ENCODE results near the gene CHRNA4. TPM values are rescaled to one million over a fixed set of nuclear protein-coding genes. Genes with fewer than 3 reads are reported as not detected.

Gene CHRNA4
- total and polyA plus RNA-seq, 2 experiments from 2014 or later, result 0.15 TPM; not detected in 1

- H3K27me3 ChIP-seq, result peaks cover 33% of the 10 kb centered on the region
- no peak for DNase-seq (ENCODE audit: low read depth in 1 of 2, low spot score in 1 of 2)
- H3K27ac ChIP-seq, result no peak overlapping the region
- TF ChIP-seq, protein P1, sequence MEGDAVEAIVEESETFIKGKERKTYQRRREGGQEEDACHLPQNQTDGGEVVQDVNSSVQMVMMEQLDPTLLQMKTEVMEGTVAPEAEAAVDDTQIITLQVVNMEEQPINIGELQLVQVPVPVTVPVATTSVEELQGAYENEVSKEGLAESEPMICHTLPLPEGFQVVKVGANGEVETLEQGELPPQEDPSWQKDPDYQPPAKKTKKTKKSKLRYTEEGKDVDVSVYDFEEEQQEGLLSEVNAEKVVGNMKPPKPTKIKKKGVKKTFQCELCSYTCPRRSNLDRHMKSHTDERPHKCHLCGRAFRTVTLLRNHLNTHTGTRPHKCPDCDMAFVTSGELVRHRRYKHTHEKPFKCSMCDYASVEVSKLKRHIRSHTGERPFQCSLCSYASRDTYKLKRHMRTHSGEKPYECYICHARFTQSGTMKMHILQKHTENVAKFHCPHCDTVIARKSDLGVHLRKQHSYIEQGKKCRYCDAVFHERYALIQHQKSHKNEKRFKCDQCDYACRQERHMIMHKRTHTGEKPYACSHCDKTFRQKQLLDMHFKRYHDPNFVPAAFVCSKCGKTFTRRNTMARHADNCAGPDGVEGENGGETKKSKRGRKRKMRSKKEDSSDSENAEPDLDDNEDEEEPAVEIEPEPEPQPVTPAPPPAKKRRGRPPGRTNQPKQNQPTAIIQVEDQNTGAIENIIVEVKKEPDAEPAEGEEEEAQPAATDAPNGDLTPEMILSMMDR (IDR thresholded peaks at IDR 0.05; ENCODE audit: low read depth, low read length), result no peak
- H3K4me3 ChIP-seq, result no peak overlapping the region
- H3K9me3 ChIP-seq (ENCODE audit: low read depth), result no peaks in the 10 kb centered on the region
- H3K4me1 ChIP-seq (ENCODE audit: low read depth), result no peaks in the 10 kb centered on the region
- peaks cover 4% of the 10 kb centered on the region for H3K36me3 ChIP-seq
These were observed 67.7 kb downstream of the CHRNA4 start for GRCh38 chr20:63293456-63293855.

Other genes starting within 250 kb of the CHRNA4 start
- gene YTHDF1, start 145.2 kb downstream of the CHRNA4 start, total RNA-seq, result 24.2 and 29.5 TPM in 2 replicates
- gene YTHDF1, start 145.2 kb downstream of the CHRNA4 start, polyA plus RNA-seq, result 40.0 and 54.2 TPM in 2 replicates
- 0.21 and 0.54 TPM in 2 replicates for gene BIRC7, start 125.4 kb downstream of the CHRNA4 start, total RNA-seq
- not detected in 2 replicates for gene BIRC7, start 125.4 kb downstream of the CHRNA4 start, polyA plus RNA-seq
- gene NKAIN4, start 106.9 kb downstream of the CHRNA4 start, total RNA-seq, result 1.1 TPM in 1 of 2 replicates, not detected in the other
- gene NKAIN4, start 106.9 kb downstream of the CHRNA4 start, polyA plus RNA-seq, result 0.44 TPM in 1 of 2 replicates, not detected in the other
- 63.2 and 96.5 TPM in 2 replicates for gene ARFGAP1, start 88.5 kb downstream of the CHRNA4 start, total RNA-seq
- 85.3 and 94.5 TPM in 2 replicates for gene ARFGAP1, start 88.5 kb downstream of the CHRNA4 start, polyA plus RNA-seq
- gene COL20A1, start 68.2 kb downstream of the CHRNA4 start, total RNA-seq, result 0.85 TPM in 1 of 2 replicates, not detected in the other
- gene COL20A1, start 68.2 kb downstream of the CHRNA4 start, polyA plus RNA-seq, result 1.4 TPM in 1 of 2 replicates, not detected in the other
- gene KCNQ2, start 111.3 kb upstream of the CHRNA4 start, total RNA-seq, result 13.7 and 18.0 TPM in 2 replicates
- 17.3 and 18.6 TPM in 2 replicates for gene KCNQ2, start 111.3 kb upstream of the CHRNA4 start, polyA plus RNA-seq
- gene EEF1A2, start 137.7 kb upstream of the CHRNA4 start, total RNA-seq, result 1,016 and 1,067 TPM in 2 replicates
- 309 and 337 TPM in 2 replicates for gene EEF1A2, start 137.7 kb upstream of the CHRNA4 start, polyA plus RNA-seq
- gene PPDPF, start 159.4 kb upstream of the CHRNA4 start, total RNA-seq, result 248 and 265 TPM in 2 replicates
- gene PPDPF, start 159.4 kb upstream of the CHRNA4 start, polyA plus RNA-seq, result 368 and 463 TPM in 2 replicates
- not detected in 2 replicates for gene PTK6, start 176.0 kb upstream of the CHRNA4 start, total RNA-seq
- 0.30 and 0.38 TPM in 2 replicates for gene PTK6, start 176.0 kb upstream of the CHRNA4 start, polyA plus RNA-seq
- not detected in 2 replicates for gene SRMS, start 186.4 kb upstream of the CHRNA4 start, total RNA-seq
- not detected in 2 replicates for gene SRMS, start 186.4 kb upstream of the CHRNA4 start, polyA plus RNA-seq
- gene FNDC11, start 192.8 kb upstream of the CHRNA4 start, total RNA-seq, result 3.4 and 3.7 TPM in 2 replicates
- 0.09 and 2.9 TPM in 2 replicates for gene FNDC11, start 192.8 kb upstream of the CHRNA4 start, polyA plus RNA-seq
- gene HELZ2, start 212.9 kb upstream of the CHRNA4 start, total RNA-seq, result 8.7 and 14.3 TPM in 2 replicates
- 1.4 and 1.7 TPM in 2 replicates for gene HELZ2, start 212.9 kb upstream of the CHRNA4 start, polyA plus RNA-seq